GM12878 (cell line): ENCODE measurements around the gene SLC46A2. TPM values are rescaled to one million over a fixed set of nuclear protein-coding genes. Genes with fewer than 3 reads are reported as not detected.

Experiments used
- ATAC-seq: fragments of 200-7000 bp; cut with Tn5 transposase; 3 replicates; pipeline ENCODE4 v1.9.1; 2020; ENCODE audit warnings: mild to moderate bottlenecking, moderate library complexity
- BruUV-seq: library from RNA; stranded (reverse); fragments of 400-500 nt; replicated peaks from 2 replicates; lab custom pipeline; 2021; lab: Mats Ljungman, UMichigan
- CTCF ChIA-PET: fragments of 300-600 bp; sonication (Branson Sonifier 250); formaldehyde crosslinking; extraction: SDS; loops from one replicate; lab custom pipeline; 2021; ENCODE audit warnings: inconsistent platforms; lab: Yijun Ruan, JAX
- POLR2A ChIA-PET: fragments of 350-600 bp; formaldehyde crosslinking; extraction: SDS; loops from one replicate; lab custom pipeline; 2021; ENCODE audit warnings: inconsistent platforms; lab: Charles Lee
- RAD21 ChIA-PET: fragments of 300-600 bp; sonication (Branson Sonifier 250); formaldehyde crosslinking; loops from one replicate; lab custom pipeline; 2023; ENCODE audit warnings: antibody characterized with exemption; ENCODE audit not compliant: unreplicated experiment; lab: Charles Lee
- SMC1A ChIA-PET: fragments of 300-600 bp; sonication (Branson Sonifier 250); formaldehyde crosslinking; loops from one replicate; lab custom pipeline; 2023; ENCODE audit not compliant: unreplicated experiment, uncharacterized antibody; lab: Charles Lee
- DNase-seq: peaks from one replicate; pipeline ENCODE4 v3.0.0-alpha.2; 2011; ENCODE audit warnings: low read depth, low spot score
- FAIRE-seq: peaks from 3 replicates; lab custom pipeline; 2011; peaks lifted over from hg19 to GRCh38; lab: Jason Lieb, UNC
- H2AFZ ChIP-seq: 2 replicates; pipeline ENCODE4 v1.6.0; 2011; ENCODE audit warnings: low read depth, low read length, control low read depth; ENCODE audit not compliant: control insufficient read depth
- H3K27ac ChIP-seq: 2 replicates; pipeline ENCODE4 v1.5.1; 2011; ENCODE audit warnings: control low read depth; ENCODE audit not compliant: control insufficient read depth, insufficient read depth
- H3K27me3 ChIP-seq, 2 experiments: replicated peaks in 1 of 2; 2 replicates each; pipeline versions ENCODE4 v1.6.0 to v1.6.1; 2011; ENCODE audit warnings: low read length in 1 of 2; ENCODE audit not compliant: control insufficient read depth in 2 of 2, insufficient read depth in 2 of 2
- H3K36me3 ChIP-seq, 2 experiments: 2 replicates each; pipeline ENCODE4 v1.5.1; 2011; ENCODE audit warnings: low read length in 1 of 2; ENCODE audit not compliant: control insufficient read depth in 2 of 2, insufficient read depth in 2 of 2
- H3K4me1 ChIP-seq: 2 replicates; pipeline ENCODE4 v1.6.1; 2011; ENCODE audit warnings: mild to moderate bottlenecking, low read length, moderate library complexity, mixed read lengths; ENCODE audit not compliant: control insufficient read depth, insufficient read depth
- H3K4me2 ChIP-seq: 2 replicates; pipeline ENCODE4 v1.6.0; 2011; ENCODE audit warnings: control low read depth; ENCODE audit not compliant: control insufficient read depth, insufficient read depth
- H3K4me3 ChIP-seq: fragments of 200-600 bp; sonication (generic); 2 replicates; pipeline ENCODE4 v1.5.1; 2016
- H3K79me2 ChIP-seq: 2 replicates; pipeline ENCODE4 v1.6.0; 2011; ENCODE audit warnings: low read length; ENCODE audit not compliant: control insufficient read depth, insufficient read depth
- H3K9ac ChIP-seq: 2 replicates; pipeline ENCODE4 v1.8.0; 2011; ENCODE audit warnings: low read length, control low read depth, mixed read lengths; ENCODE audit not compliant: control insufficient read depth, insufficient read depth
- H3K9me3 ChIP-seq: replicated peaks from 3 replicates; pipeline ENCODE4 v1.5.1; 2011; ENCODE audit warnings: mild to moderate bottlenecking, low read length; ENCODE audit not compliant: control insufficient read depth, insufficient read depth
- H4K20me1 ChIP-seq: 2 replicates; pipeline ENCODE4 v1.6.0; 2011; ENCODE audit not compliant: control insufficient read depth, insufficient read depth
- ATF7 ChIP-seq: fragments of 450-650 bp; IDR thresholded peaks from 2 replicates; pipeline ENCODE4 v1.6.1; 2016; ENCODE audit warnings: low read depth, mild to moderate bottlenecking
- EP300 ChIP-seq, 2 experiments: fragments of 150-350 bp in 1 of 2; IDR thresholded peaks; 2 replicates each; pipeline ENCODE4 v1.6.1; 2011 to 2012; ENCODE audit warnings: low read depth in 2 of 2, low read length in 2 of 2, borderline replicate concordance in 1 of 2, improper control_type of control experiment in 1 of 2, inconsistent platforms in 1 of 2; ENCODE audit not compliant: control insufficient read depth in 1 of 2
- FOS ChIP-seq: IDR thresholded peaks from 3 replicates; pipeline ENCODE4 v1.6.1; 2011; ENCODE audit warnings: borderline replicate concordance; ENCODE audit not compliant: insufficient read length; ENCODE audit errors: extremely low read depth
- KDM1A ChIP-seq: fragments of 200-600 bp; sonication (generic); IDR thresholded peaks from 2 replicates; pipeline ENCODE4 v1.6.1; 2016; ENCODE audit warnings: borderline replicate concordance
- NFXL1 ChIP-seq: fragments of 450-650 bp; IDR thresholded peaks from 2 replicates; pipeline ENCODE4 v1.6.1; 2017; ENCODE audit warnings: antibody characterized with exemption, mild to moderate bottlenecking, borderline replicate concordance
- PML ChIP-seq: IDR thresholded peaks from 2 replicates; pipeline ENCODE4 v1.6.1; 2012; ENCODE audit warnings: low read length, inconsistent platforms
- RAD51 ChIP-seq: fragments of 450-650 bp; IDR thresholded peaks from 2 replicates; pipeline ENCODE4 v1.6.1; 2016; ENCODE audit warnings: moderate library complexity, mild to moderate bottlenecking, inconsistent platforms
- RFX5 ChIP-seq: IDR thresholded peaks from 2 replicates; pipeline ENCODE4 v1.6.1; 2011; ENCODE audit warnings: low read depth, low read length, improper control_type of control experiment
- SREBF2 ChIP-seq: IDR thresholded peaks from 2 replicates; pipeline ENCODE4 v1.6.1; 2012; ENCODE audit warnings: mild to moderate bottlenecking, low read length
- STAT1 ChIP-seq: fragments of 450-650 bp; conservative IDR thresholded peaks from 2 replicates; pipeline ENCODE4 v1.6.1; 2014; ENCODE audit warnings: antibody characterized with exemption, mild to moderate bottlenecking
- WRNIP1 ChIP-seq: IDR thresholded peaks from 2 replicates; pipeline ENCODE4 v1.6.1; 2011; ENCODE audit warnings: low read depth, low read length, improper control_type of control experiment, borderline replicate concordance
- YBX1 ChIP-seq: fragments of 450-650 bp; IDR thresholded peaks from 2 replicates; pipeline ENCODE4 v1.6.1; 2016; ENCODE audit warnings: antibody characterized with exemption
- ZNF622 ChIP-seq: fragments of 450-650 bp; IDR thresholded peaks from 2 replicates; pipeline ENCODE4 v1.6.1; 2017; ENCODE audit warnings: mild to moderate bottlenecking, inconsistent platforms
- WGBS: methylation state at CpG from one replicate; pipeline ENCODE4 v1.1.6; 2016; ENCODE audit warnings: low lambda C conversion rate; ENCODE audit not compliant: insufficient replicate concordance, insufficient coverage; ENCODE audit errors: missing lambda C conversion rate; 5-methylcytosine and 5-hydroxymethylcytosine counted together
- in situ Hi-C: fragments of 300-500 bp; cut with MboI; formaldehyde crosslinking; loops from 9 replicates; pipeline ENCODE4 v1.14.3; 2018; ENCODE audit warnings: mixed read lengths
- intact Hi-C: fragments of 100-400 bp; cut with micrococcal nuclease; formaldehyde crosslinking; loops from one replicate; pipeline ENCODE4 v1.14.2; 2022; ENCODE audit not compliant: unreplicated experiment
- polyA plus RNA-seq, 11 experiments: library from polyadenylated mRNA; depleted of rRNA in 4 of 11; unstranded in 6 of 11; stranded (reverse) in 5 of 11; fragments of >200 nt; fragmentation: Nextera tagmentation in 4 of 11; fragmentation: Illumina TruSeq in 1 of 11; extraction: Ambion mirVana in 4 of 11; extraction: Trizol in 1 of 11; gene quantifications; 1 replicate in 1 of 11; 2 replicates in 10 of 11; pipeline versions ENCODE4 v1.2.1 to v1.2.3, GENCODE V29; 2011 to 2016; ENCODE audit warnings: inconsistent platforms in 2 of 11, missing spikeins in 2 of 11, low read depth in 1 of 11
- total RNA-seq, 4 experiments: library from RNA; depleted of rRNA in 3 of 4; stranded (reverse); fragments of >200 nt in 3 of 4; fragmentation: Illumina TruSeq in 1 of 4; extraction: Trizol in 1 of 4; gene quantifications; 2 replicates each; pipeline versions ENCODE4 v1.2.1 to v1.2.3, GENCODE V29; 2013 to 2021
- TF ChIP-seq, protein P1 (sequence below): fragments of 450-650 bp; IDR thresholded peaks from 2 replicates; pipeline ENCODE4 v1.6.1; 2017; ENCODE audit warnings: mild to moderate bottlenecking
- TF ChIP-seq, protein P2 (sequence below): IDR thresholded peaks from 2 replicates; pipeline ENCODE4 v1.6.1; 2012; ENCODE audit warnings: improper control_type of control experiment, low read depth, low read length; ENCODE audit not compliant: insufficient replicate concordance

SLC46A2 gene
- total and polyA plus RNA-seq, 10 of the 15 experiments (the other 5 are each of a cell fraction or from before 2014, with no cell fraction given) = not detected

DNA sequence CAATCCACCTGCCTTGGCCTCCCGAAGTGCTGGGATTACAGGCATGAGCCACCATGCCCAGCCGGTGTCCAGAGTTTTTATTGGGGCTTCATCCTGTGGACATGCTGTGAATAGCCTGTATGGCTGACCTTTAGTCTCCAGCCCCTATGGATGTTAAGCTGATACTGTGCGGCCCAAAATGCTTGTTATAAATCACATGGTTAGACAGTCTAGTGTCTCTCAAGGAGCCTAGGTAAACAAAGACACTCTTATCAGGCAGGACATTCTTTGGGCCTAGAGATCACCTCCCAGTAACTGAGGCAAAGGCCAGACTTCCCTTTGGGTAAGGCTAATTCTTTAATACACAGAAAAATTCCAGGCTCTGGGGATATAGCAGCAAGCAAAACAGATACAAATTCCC is 22.0 kb upstream of the SLC46A2 start (continued):
- TF ChIP-seq, protein P1, sequence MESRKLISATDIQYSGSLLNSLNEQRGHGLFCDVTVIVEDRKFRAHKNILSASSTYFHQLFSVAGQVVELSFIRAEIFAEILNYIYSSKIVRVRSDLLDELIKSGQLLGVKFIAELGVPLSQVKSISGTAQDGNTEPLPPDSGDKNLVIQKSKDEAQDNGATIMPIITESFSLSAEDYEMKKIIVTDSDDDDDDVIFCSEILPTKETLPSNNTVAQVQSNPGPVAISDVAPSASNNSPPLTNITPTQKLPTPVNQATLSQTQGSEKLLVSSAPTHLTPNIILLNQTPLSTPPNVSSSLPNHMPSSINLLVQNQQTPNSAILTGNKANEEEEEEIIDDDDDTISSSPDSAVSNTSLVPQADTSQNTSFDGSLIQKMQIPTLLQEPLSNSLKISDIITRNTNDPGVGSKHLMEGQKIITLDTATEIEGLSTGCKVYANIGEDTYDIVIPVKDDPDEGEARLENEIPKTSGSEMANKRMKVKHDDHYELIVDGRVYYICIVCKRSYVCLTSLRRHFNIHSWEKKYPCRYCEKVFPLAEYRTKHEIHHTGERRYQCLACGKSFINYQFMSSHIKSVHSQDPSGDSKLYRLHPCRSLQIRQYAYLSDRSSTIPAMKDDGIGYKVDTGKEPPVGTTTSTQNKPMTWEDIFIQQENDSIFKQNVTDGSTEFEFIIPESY = no peak
- TF ChIP-seq, all 136 proteins: peak for 0

DNA sequence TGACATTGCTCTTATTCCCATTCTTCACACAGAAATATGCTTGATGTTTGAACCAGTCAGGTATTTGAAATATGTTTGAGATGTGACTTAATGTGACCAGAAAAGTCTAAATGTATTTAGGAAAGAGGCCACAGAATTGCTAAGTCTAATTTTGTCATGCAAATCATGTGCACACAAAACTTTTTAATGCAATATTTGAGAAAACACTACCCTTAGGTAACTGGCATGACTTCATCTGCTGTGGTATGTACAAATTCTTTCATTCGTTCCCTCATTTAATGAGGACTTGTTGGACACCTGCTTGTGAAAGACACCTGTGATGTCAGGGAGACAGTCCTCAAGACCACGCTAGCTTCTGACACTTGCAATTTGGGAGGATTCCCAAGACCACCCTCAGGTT is 21.1 kb upstream of the SLC46A2 start:
- no peak overlapping the region for H3K4me2 ChIP-seq
- no peaks in the 10 kb centered on the region for H3K4me1 ChIP-seq
- H3K27ac ChIP-seq = no peak overlapping the region
- H3K79me2 ChIP-seq = no peaks in the 10 kb centered on the region
- FAIRE-seq (no peak), DNase-seq (no peak), ATAC-seq (no peak)
- POLR2A ChIA-PET = no interaction called here
- H3K9me3 ChIP-seq = no peaks in the 10 kb centered on the region; the same call in 2 of the 3 replicates
- in situ Hi-C loops = no loop called here
- H3K9ac ChIP-seq = no peak overlapping the region
- WGBS = 14% methylated on average over 2 of the region's 2 CpGs
- no peak overlapping the region for H2AFZ ChIP-seq
- CTCF ChIA-PET = interaction anchor here (4.7 kb wide), 1 partner anchor 9 kb away, joined by 16 read pairs; no protein-coding TSS in a partner anchor
- no peak overlapping the region for H3K4me3 ChIP-seq
- no peaks in the 10 kb centered on the region for H3K36me3 ChIP-seq
- no peaks in the 10 kb centered on the region for H4K20me1 ChIP-seq
- RAD21 ChIA-PET = no interaction called here
- intact Hi-C loops = no loop called here
- SMC1A ChIA-PET = no interaction called here
- BruUV-seq = no TSS peak
- no peaks in the 10 kb centered on the region; a peak in 1 of 4 replicates for H3K27me3 ChIP-seq
- TF ChIP-seq YBX1 (no peak), SREBF2 (no peak), KDM1A (no peak), EP300 (IDR thresholded peaks at IDR 0.05; ENCODE audit: borderline replicate concordance in 1 of 2, control insufficient read depth in 1 of 2, low read depth in 2 of 2, low read length in 2 of 2) (no peak), WRNIP1 (no peak), ZNF622 (no peak), PML (no peak), NFXL1 (no peak), ATF7 (no peak), RAD51 (no peak), RFX5 (no peak), FOS (no peak), STAT1 (no peak)
- TF ChIP-seq, protein P2, sequence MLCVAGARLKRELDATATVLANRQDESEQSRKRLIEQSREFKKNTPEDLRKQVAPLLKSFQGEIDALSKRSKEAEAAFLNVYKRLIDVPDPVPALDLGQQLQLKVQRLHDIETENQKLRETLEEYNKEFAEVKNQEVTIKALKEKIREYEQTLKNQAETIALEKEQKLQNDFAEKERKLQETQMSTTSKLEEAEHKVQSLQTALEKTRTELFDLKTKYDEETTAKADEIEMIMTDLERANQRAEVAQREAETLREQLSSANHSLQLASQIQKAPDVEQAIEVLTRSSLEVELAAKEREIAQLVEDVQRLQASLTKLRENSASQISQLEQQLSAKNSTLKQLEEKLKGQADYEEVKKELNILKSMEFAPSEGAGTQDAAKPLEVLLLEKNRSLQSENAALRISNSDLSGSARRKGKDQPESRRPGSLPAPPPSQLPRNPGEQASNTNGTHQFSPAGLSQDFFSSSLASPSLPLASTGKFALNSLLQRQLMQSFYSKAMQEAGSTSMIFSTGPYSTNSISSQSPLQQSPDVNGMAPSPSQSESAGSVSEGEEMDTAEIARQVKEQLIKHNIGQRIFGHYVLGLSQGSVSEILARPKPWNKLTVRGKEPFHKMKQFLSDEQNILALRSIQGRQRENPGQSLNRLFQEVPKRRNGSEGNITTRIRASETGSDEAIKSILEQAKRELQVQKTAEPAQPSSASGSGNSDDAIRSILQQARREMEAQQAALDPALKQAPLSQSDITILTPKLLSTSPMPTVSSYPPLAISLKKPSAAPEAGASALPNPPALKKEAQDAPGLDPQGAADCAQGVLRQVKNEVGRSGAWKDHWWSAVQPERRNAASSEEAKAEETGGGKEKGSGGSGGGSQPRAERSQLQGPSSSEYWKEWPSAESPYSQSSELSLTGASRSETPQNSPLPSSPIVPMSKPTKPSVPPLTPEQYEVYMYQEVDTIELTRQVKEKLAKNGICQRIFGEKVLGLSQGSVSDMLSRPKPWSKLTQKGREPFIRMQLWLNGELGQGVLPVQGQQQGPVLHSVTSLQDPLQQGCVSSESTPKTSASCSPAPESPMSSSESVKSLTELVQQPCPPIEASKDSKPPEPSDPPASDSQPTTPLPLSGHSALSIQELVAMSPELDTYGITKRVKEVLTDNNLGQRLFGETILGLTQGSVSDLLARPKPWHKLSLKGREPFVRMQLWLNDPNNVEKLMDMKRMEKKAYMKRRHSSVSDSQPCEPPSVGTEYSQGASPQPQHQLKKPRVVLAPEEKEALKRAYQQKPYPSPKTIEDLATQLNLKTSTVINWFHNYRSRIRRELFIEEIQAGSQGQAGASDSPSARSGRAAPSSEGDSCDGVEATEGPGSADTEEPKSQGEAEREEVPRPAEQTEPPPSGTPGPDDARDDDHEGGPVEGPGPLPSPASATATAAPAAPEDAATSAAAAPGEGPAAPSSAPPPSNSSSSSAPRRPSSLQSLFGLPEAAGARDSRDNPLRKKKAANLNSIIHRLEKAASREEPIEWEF = no peak
- TF ChIP-seq, protein P1 = no peak
